Choroid plexus epithelial cell (primary cell): ENCODE data around the gene TAC4.

Source experiments
- DNase-seq: peaks from one replicate; pipeline ENCODE4 v3.0.0-alpha.2; 2010; ENCODE audit warnings: low read depth
- H3K4me3 ChIP-seq: 2 replicates; pipeline ENCODE4 v1.5.1; 2011; ENCODE audit warnings: low read depth, mild to moderate bottlenecking, control low read depth, low read length, moderate library complexity
- TF ChIP-seq, protein P1 (sequence below): conservative IDR thresholded peaks from 2 replicates; pipeline ENCODE4 v1.5.1; 2011; ENCODE audit warnings: low read depth, mild to moderate bottlenecking, control low read depth, inconsistent platforms, low read length, moderate library complexity

TAC4 gene

DNA sequence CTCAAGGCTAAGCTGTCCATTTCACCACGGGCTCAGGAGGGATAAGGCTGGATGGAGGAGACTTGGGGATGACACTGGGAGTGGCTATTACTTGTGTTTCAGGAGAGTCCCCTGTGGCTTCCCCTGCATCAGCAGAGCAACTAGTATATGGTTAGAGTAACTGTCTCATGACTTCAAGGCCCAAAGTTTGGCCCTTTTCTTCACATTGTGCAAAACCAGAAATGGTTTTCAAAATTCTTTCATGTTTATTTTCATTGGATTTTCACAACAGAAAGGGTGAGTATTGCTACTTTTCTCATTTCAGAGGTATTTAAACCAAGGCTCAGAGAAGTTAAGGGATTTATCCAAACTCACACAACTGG lies 18.1 kb upstream of the TAC4 start:
- DNase-seq: no peak
- H3K4me3 ChIP-seq: no peak overlapping the region
- TF ChIP-seq, protein P1, sequence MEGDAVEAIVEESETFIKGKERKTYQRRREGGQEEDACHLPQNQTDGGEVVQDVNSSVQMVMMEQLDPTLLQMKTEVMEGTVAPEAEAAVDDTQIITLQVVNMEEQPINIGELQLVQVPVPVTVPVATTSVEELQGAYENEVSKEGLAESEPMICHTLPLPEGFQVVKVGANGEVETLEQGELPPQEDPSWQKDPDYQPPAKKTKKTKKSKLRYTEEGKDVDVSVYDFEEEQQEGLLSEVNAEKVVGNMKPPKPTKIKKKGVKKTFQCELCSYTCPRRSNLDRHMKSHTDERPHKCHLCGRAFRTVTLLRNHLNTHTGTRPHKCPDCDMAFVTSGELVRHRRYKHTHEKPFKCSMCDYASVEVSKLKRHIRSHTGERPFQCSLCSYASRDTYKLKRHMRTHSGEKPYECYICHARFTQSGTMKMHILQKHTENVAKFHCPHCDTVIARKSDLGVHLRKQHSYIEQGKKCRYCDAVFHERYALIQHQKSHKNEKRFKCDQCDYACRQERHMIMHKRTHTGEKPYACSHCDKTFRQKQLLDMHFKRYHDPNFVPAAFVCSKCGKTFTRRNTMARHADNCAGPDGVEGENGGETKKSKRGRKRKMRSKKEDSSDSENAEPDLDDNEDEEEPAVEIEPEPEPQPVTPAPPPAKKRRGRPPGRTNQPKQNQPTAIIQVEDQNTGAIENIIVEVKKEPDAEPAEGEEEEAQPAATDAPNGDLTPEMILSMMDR: no peak

DNA sequence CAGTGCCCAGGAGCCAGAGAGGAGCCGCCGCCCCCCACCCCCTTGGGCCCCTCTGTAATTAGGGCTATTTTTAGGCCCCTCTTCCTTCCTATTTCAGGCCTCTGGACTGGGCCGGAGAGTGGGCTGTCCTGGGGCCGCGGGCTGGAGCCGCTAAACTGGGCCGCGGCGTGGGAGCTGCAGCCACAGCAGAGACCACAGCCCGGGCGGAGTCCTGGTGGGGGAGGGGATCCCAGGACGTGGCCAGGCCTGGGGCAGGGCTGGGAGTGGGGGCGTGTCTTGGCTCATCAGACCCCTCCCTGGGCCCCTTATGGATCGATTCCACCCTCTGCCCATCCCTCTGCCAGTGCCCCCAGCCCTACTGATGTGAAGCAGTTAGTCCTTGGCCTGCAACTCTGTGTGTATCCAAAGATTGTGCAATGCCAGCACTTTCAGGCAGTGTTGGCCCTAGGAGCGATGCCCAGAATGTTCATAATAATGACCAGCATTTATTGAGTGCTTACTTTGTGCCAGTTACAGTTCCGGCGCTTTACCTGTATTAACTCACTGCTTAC lies 15.0 kb upstream of the TAC4 start:
- DNase-seq: no peak
- TF ChIP-seq, protein P1: no peak

DNA sequence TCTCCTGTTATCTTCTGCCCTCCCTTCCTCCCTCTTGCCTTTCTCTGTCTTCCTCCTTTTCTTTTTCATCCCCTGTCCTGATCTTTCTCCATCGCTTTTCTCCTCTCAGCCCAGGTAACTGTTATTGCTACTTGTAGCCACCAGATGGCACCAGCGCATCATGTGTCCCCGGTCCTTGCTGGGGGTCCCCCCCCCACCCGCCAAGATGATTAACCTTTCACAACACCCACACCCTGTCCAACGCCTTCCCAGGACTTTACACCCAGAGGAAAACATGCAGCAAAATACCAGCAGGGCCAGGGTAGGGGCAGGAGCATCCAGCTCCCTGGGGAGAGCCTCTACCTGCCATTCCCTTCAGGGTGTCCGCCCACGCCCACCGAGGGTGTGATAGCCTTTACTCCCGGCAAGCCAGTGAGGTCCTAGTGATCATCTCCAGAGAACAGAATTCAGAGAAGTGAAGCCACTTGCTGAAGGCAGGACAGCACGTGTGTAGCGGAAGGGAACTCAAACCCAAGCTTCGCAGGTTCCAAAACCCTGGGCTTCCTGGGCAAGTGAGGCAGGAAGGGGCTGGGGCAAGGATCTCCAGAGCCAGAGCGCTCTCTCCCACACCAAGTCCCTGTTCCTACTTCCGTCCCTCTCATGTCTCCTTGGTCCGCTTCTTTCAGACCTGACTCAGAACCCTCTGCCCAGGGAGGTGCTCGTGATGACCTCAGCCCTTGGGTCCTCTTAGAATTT lies 13.4 kb upstream of the TAC4 start:
- no peak overlapping the region for H3K4me3 ChIP-seq
- TF ChIP-seq, protein P1: peak; percentile 91
- DNase-seq: peak; percentile 38

More for the DNA sequence above, 15.0 kb upstream of the TAC4 start:
- H3K4me3 ChIP-seq: no peak overlapping the region

DNA sequence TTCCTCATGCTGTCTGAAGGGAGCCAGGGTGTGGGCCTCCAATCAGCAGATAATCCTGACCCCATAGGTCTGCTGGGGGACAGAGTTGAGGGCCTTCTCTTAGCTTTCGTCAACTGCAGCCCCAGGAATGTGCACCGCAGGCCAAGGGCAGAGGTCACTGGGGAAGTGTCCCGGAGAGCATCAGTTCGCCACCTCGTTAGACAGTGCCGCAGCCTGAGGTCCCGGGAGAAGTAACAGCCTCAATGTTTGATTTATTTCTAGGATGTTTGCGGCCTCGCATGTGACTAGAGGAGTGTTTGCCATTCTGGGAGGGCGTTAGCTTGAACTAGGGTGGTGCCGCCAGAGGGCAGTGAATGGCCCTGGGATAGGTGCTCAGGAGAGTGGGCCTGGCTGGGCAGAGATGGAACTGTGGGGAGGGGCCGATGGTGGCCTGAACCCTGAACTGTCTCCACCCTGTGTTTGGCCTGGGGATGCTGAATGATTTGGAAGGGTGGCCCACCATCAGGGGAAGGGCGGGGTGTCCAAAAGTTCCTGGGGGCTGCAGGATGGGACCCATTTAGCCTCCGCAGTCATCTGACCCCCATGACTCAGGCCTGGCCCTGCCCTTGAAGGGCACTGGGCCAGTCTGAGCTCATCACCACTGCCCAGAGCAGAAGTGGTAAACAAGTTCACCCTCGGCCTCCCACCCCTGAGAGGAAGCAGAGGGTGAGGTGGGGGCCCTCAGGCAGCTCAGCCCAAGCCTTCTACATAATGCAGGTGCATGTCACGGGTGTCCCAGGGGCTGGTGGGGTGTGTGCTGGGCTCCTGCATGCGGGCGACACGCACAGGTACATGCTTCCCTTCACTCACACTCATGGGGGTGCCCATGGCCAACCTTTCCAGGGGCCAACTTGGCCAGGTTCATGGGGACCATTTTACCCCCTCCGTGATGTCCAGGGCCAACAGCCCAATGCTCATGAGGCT lies 12.4 kb upstream of the TAC4 start:
- TF ChIP-seq, protein P1: peak; percentile 1
- DNase-seq: no peak
- no peak overlapping the region for H3K4me3 ChIP-seq

DNA sequence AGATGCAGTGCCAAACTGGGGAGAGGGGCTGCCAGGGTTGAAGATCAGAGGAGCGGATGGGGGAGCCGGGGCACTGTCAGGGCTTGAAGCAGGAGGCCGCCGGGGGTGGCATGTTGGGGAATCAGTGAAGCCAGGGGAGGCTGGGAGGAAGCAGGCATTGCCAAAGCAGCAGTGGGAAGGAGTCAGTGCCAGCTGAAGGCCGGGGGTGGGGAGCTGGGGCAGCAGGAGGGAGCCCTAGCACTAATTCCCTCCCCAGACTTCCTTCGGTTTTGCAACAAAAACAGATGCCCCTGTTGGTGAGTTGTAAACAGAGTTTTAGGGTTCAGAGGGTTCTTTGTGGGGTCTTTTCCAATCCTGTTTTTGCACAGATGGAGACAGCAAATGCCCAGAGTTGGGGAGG lies 10.9 kb upstream of the TAC4 start:
- DNase-seq: no peak
- H3K4me3 ChIP-seq: no peak overlapping the region
- TF ChIP-seq, protein P1: no peak

DNA sequence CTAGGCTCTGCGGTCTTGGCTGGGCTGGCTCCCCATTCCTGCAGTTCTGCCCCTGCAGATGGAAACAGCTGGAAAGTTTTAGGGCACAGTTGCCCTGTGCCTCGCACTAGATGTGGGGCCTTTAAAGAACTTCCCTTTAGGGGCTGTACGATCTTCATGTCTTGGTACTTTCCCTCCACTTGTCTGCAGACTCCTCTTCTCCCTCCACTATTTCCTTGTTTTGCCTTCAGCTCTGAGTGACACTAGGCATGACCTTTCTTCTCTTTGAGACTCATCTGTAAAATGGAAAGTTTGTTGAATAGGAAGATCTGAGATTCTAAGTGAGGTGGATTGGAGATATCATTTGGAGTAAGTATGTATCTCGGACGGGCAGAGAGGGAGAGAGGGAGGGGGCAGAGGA lies 6.3 kb upstream of the TAC4 start:
- DNase-seq: no peak
- TF ChIP-seq, protein P1: no peak
- H3K4me3 ChIP-seq: no peak overlapping the region
